ENCODE data around the gene FYN.

The FYN gene

DNA sequence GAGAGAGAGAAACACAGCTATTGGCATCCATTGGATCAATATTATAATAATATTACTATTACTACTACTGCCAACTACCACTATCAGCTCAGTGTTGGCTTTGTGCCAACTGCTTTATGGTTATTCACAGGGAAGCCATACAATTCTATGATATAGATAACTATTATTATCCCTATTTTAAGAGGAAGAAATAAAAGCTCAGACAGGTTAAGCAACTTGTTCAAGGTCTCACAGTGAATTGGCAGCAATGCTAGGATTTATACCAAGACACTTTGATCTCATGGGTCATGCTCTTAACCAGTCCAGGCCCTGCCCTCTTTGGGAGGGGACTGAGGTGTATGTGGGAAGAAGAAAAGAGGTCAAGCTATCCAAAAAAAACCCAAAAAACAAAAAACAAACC lies 185.6 kb downstream of the FYN start:
- no peak for DNase-seq (ENCODE audit: low read depth in 2 of 2)
- TF ChIP-seq, protein P1, sequence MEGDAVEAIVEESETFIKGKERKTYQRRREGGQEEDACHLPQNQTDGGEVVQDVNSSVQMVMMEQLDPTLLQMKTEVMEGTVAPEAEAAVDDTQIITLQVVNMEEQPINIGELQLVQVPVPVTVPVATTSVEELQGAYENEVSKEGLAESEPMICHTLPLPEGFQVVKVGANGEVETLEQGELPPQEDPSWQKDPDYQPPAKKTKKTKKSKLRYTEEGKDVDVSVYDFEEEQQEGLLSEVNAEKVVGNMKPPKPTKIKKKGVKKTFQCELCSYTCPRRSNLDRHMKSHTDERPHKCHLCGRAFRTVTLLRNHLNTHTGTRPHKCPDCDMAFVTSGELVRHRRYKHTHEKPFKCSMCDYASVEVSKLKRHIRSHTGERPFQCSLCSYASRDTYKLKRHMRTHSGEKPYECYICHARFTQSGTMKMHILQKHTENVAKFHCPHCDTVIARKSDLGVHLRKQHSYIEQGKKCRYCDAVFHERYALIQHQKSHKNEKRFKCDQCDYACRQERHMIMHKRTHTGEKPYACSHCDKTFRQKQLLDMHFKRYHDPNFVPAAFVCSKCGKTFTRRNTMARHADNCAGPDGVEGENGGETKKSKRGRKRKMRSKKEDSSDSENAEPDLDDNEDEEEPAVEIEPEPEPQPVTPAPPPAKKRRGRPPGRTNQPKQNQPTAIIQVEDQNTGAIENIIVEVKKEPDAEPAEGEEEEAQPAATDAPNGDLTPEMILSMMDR (IDR thresholded peaks at IDR 0.05; ENCODE audit: low read depth, low read length), result no peak
- H3K4me3 ChIP-seq (replicated peaks in 1 of 2; ENCODE audit: low read depth in 2 of 2, low read length in 2 of 2), result no peak overlapping the region

DNA sequence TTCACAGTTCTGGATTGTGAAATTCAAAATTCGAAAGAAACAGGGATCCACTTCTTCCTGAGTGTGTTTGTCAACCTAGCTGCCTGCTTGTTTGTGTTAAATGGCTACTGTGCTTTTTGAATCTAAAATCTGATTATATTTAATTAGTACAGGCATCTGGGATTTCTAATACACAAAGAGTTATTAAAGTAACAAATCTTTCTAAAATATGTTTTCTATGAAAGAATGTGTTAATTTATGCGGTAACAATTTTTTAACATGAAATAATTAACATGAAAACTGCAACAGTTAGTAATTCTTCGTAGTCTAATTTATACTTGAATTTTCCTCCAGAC lies 186.4 kb downstream of the FYN start:
- no peak overlapping the region for H3K4me3 ChIP-seq (replicated peaks in 1 of 2; ENCODE audit: low read depth in 2 of 2, low read length in 2 of 2)
- DNase-seq (ENCODE audit: low read depth in 2 of 2), result no peak
- TF ChIP-seq, protein P1 (IDR thresholded peaks at IDR 0.05; ENCODE audit: low read depth, low read length), result no peak

DNA sequence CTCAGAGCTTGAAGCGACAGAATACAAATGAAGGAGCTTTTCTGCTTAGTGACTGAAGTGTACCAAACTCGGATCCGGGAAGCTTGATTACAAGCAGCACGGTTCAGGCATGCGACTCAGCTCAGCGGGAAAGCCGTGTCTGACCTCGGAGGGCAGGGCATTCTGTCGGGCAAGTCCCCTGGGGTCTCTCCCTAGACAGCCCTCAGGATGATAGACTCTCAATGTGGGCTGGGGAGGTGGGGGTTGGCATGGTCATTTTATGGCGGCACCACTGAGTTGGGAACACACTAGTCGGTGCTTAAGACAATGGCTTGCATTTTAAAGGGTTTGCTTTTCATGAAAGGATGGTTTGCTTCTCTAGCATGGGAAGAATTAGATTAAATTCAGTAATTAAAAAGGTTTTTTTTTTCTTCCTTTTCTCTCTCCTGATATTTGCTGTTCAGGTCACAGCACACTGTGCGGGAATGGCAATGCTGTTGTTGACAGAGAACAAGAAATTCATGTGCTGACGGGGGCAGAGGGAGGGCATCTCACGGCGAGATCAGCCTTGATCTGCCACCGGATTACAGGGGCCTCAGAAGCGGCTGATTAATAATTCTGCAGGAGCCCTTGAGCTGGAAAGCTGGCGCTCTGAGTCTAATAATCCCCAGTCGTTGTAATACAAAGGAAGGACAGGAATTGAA lies 186.9 kb downstream of the FYN start:
- no peak overlapping the region for H3K4me3 ChIP-seq (replicated peaks in 1 of 2; ENCODE audit: low read depth in 2 of 2, low read length in 2 of 2)
- DNase-seq (ENCODE audit: low read depth in 2 of 2), result peak in 1 of 2 donors; percentile 26
- TF ChIP-seq, protein P1 (IDR thresholded peaks at IDR 0.05; ENCODE audit: low read depth, low read length), result no peak

DNA sequence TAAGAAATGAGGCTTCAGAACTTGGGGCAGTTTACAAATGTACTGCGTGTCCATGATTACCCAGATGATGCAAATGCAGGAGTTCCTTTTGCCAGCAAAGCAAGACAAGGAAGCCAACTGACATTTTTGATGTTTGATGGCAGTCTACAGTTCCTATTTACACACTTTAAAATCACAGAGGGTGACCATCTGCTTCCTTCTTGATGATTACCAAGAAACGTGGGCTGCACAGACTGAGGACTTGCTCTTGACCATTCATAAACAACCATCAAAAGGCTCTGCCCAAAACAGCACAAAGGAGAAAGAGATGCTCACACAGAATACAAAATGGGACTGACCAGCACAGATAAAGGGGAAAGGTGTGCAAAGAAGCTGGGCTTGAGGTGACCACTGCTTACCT lies 187.7 kb downstream of the FYN start:
- H3K4me3 ChIP-seq (replicated peaks in 1 of 2; ENCODE audit: low read depth in 2 of 2, low read length in 2 of 2), result no peak overlapping the region
- no peak for DNase-seq (ENCODE audit: low read depth in 2 of 2)
- TF ChIP-seq, protein P1 (IDR thresholded peaks at IDR 0.05; ENCODE audit: low read depth, low read length), result no peak

DNA sequence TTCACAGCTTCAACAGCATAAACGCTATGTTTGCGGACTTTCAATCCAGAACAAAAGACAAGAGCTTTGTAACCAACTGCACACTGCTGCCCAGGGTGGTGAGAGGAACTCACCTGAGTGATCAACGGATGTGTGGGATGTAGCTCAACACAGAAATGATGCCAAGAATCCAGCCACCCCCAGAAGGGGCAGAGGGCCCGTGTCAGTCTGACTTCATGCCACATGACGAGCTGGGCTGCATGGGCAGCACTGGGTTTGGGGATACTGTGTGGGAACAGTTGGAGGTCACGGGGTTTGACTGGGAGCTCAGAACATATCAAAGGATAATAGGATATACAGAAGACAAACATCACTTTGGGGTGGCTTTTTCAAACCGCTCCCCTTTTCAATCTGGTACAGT lies 188.2 kb downstream of the FYN start:
- no peak overlapping the region for H3K4me3 ChIP-seq (replicated peaks in 1 of 2; ENCODE audit: low read depth in 2 of 2, low read length in 2 of 2)
- DNase-seq (ENCODE audit: low read depth in 2 of 2), result no peak
- TF ChIP-seq, protein P1 (IDR thresholded peaks at IDR 0.05; ENCODE audit: low read depth, low read length), result no peak

DNA sequence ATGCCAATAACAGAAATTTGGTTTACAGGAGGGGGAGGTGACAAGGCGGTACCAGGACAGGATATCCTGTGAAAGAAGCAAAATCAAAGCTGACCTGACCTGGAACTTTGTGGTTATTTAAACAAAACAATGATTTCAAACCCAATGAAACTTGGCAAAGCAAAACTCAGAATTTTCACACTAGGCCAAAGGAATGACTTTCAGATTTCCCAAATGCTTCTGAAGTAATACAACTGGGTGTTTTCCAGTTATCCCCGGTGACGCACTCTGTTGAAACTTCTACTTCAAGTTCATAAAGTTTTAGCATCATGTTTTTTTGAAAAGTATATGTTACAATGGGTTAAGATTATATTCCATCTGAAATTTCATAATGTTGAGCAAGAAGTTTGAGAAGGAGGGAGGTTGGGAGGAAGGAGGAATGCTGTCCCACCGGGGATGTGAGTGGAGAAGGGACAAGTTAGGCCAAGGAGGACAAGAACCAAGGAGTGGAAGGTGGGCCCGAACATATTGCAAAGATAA lies 189.4 kb downstream of the FYN start:
- no peak overlapping the region for H3K4me3 ChIP-seq (replicated peaks in 1 of 2; ENCODE audit: low read depth in 2 of 2, low read length in 2 of 2)
- DNase-seq (ENCODE audit: low read depth in 2 of 2), result peak; percentile 98 to 99
- TF ChIP-seq, protein P1 (IDR thresholded peaks at IDR 0.05; ENCODE audit: low read depth, low read length), result no peak

DNA sequence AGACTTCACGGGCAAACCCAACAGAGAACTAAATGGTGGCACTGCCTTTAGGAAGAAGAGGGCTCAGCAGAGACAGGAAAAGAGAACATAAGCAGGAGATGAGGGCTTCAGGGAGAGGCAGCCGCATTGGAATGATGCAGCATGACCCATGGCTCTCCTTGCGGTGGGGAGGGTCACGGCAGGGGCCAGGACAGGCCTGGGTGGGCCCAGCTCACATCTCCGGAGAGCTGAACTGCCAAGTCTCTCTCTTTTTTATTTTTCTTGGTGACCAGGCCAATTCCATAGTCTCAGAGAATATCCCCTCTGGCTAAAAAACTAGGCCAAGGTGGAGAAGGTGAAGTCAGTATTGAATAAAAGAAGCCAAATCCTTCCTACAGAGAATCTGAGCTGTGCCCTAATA lies 190.1 kb downstream of the FYN start:
- peak; percentile 19 to 36 for DNase-seq (ENCODE audit: low read depth in 2 of 2)
- TF ChIP-seq, protein P1 (IDR thresholded peaks at IDR 0.05; ENCODE audit: low read depth, low read length), result no peak
- no peak overlapping the region for H3K4me3 ChIP-seq (replicated peaks in 1 of 2; ENCODE audit: low read depth in 2 of 2, low read length in 2 of 2)

Measured in cardiac fibroblast (primary cell).